ENCODE results near the gene RFX4.

RFX4 gene

GRCh38 chr12:106753526-106753925 lies 170.7 kb downstream of the RFX4 start:
- Histone ChIP-seq H3K27ac (replicated peaks) (no peak overlapping the region), H3K4me3 (replicated peaks; ENCODE audit: insufficient read depth, low read length) (no peak overlapping the region), H3K27me3 (ENCODE audit: insufficient read depth, poor library complexity, severe bottlenecking) (no peaks in the 10 kb centered on the region)
- no peak for DNase-seq (ENCODE audit: low read depth in 1 of 2, low spot score in 1 of 2)
- TF ChIP-seq SPI1 (IDR thresholded peaks at IDR 0.05; ENCODE audit: borderline replicate concordance, low read depth) (peak; percentile 43; the same call in 1 of the 2 replicates), GABPA (IDR thresholded peaks at IDR 0.05; ENCODE audit: low read depth) (no peak), POLR2AphosphoS5 (IDR thresholded peaks at IDR 0.05; ENCODE audit: low read depth) (no peak), REST (IDR thresholded peaks at IDR 0.05; ENCODE audit: insufficient replicate concordance, low read depth) (no peak), CTCF (IDR thresholded peaks at IDR 0.05; ENCODE audit: insufficient read depth, low read length) (no peak)

- Histone ChIP-seq H3K27me3 (ENCODE audit: insufficient read depth, poor library complexity, severe bottlenecking) (no peaks in the 10 kb centered on the region), H3K4me3 (replicated peaks; ENCODE audit: insufficient read depth, low read length) (no peak overlapping the region), H3K27ac (replicated peaks) (no peak overlapping the region)
- DNase-seq (ENCODE audit: low read depth in 1 of 2, low spot score in 1 of 2), result no peak
- no peak for TF ChIP-seq CTCF (IDR thresholded peaks at IDR 0.05; ENCODE audit: insufficient read depth, low read length)
- peak; percentile 41; the same call in 1 of the 2 replicates for TF ChIP-seq SPI1 (IDR thresholded peaks at IDR 0.05; ENCODE audit: borderline replicate concordance, low read depth)
- no peak for TF ChIP-seq REST (IDR thresholded peaks at IDR 0.05; ENCODE audit: insufficient replicate concordance, low read depth)
- no peak for TF ChIP-seq POLR2AphosphoS5 (IDR thresholded peaks at IDR 0.05; ENCODE audit: low read depth)
- TF ChIP-seq GABPA (IDR thresholded peaks at IDR 0.05; ENCODE audit: low read depth), result no peak
These were observed 171.5 kb downstream of the RFX4 start for GRCh38 chr12:106754331-106754730.

- Histone ChIP-seq H3K27ac (replicated peaks) (no peak overlapping the region), H3K27me3 (ENCODE audit: insufficient read depth, poor library complexity, severe bottlenecking) (no peaks in the 10 kb centered on the region), H3K4me3 (replicated peaks; ENCODE audit: insufficient read depth, low read length) (no peak overlapping the region)
- TF ChIP-seq CTCF (IDR thresholded peaks at IDR 0.05; ENCODE audit: insufficient read depth, low read length), result no peak
- TF ChIP-seq GABPA (IDR thresholded peaks at IDR 0.05; ENCODE audit: low read depth), result no peak
- TF ChIP-seq POLR2AphosphoS5 (IDR thresholded peaks at IDR 0.05; ENCODE audit: low read depth), result no peak
- TF ChIP-seq SPI1 (IDR thresholded peaks at IDR 0.05; ENCODE audit: borderline replicate concordance, low read depth), result no peak
- TF ChIP-seq REST (IDR thresholded peaks at IDR 0.05; ENCODE audit: insufficient replicate concordance, low read depth), result no peak
- no peak for DNase-seq (ENCODE audit: low read depth in 1 of 2, low spot score in 1 of 2)
These were observed 175.0 kb downstream of the RFX4 start for GRCh38 chr12:106757623-106758348.

All from HL-60 (cell line).